22Rv1 (cell line): ENCODE results near the gene IL12A.

Experiments
- CTCF ChIP-seq: fragments of 450-650 bp; IDR thresholded peaks from 2 replicates; pipeline ENCODE4 v1.5.1; 2017; ENCODE audit warnings: mild to moderate bottlenecking
- ZFX ChIP-seq: fragments of 450-650 bp; IDR thresholded peaks from 2 replicates; pipeline ENCODE4 v1.6.1; 2017; ENCODE audit warnings: antibody characterized with exemption, borderline replicate concordance

GRCh38 chr3:159978353-159978752 is 10.3 kb upstream of the IL12A start:
- TF ChIP-seq CTCF (no peak), ZFX (no peak)
